NCI-H446 (cell line): ENCODE measurements around the gene IL21.
A peak's percentile ranks its signal among the peaks of the same experiment; 100 is the strongest.
"Not testable (repeated sequence)": the region's sequence is repeated elsewhere in the genome, so short reads cannot be mapped to it uniquely, and the experiment has no call there.

Experiments used
- DNase-seq, 2 experiments: peaks; one replicate each; lab custom pipeline; 2025; lab: John Stamatoyannopoulos, UW

Gene IL21

GRCh38 chr4:122577808-122578781 is 42.8 kb downstream of the IL21 start:
- DNase-seq, result peak; percentile 3 to 54

- DNase-seq, result no peak
Measured at GRCh38 chr4:122577189-122577553, 43.7 kb downstream of the IL21 start.

- DNase-seq, result peak; percentile 17 to 31
Measured at GRCh38 chr4:122576261-122577188, 44.3 kb downstream of the IL21 start.

GRCh38 chr4:122574347-122574746 is 46.5 kb downstream of the IL21 start:
- DNase-seq, result not testable (repeated sequence)

GRCh38 chr4:122562449-122562848 is 58.4 kb downstream of the IL21 start:
- no peak for DNase-seq
